T-helper 1 cell treated with Interleukin-12 subunit alpha and Interleukin-12 subunit beta and Interleukin-4 antibody, amounts not matched to agents 30 μg/mL and 1 μg/mL, for 36 hours (primary cell): ENCODE results near the gene ADA.
A peak's percentile ranks its signal among the peaks of the same experiment; 100 is the strongest.

ENCODE experiments used
- H3K27ac Mint-ChIP-seq: one replicate; pipeline ENCODE4 v1.8.0; 2021; ENCODE audit warnings: mild to moderate bottlenecking, mixed read lengths
- H3K27me3 Mint-ChIP-seq: one replicate; pipeline ENCODE4 v1.8.0; 2021; ENCODE audit warnings: low read depth, mixed read lengths
- H3K36me3 Mint-ChIP-seq: one replicate; pipeline ENCODE4 v1.8.0; 2021; ENCODE audit warnings: low read depth, mixed read lengths
- H3K4me1 Mint-ChIP-seq: one replicate; pipeline ENCODE4 v1.8.0; 2021; ENCODE audit warnings: low read depth, mixed read lengths
- H3K4me3 Mint-ChIP-seq: one replicate; pipeline ENCODE4 v1.8.0; 2021; ENCODE audit warnings: mild to moderate bottlenecking, moderate library complexity, mixed read lengths
- H3K9me3 Mint-ChIP-seq: one replicate; pipeline ENCODE4 v1.8.0; 2021; ENCODE audit warnings: mixed read lengths

ADA gene

DNA sequence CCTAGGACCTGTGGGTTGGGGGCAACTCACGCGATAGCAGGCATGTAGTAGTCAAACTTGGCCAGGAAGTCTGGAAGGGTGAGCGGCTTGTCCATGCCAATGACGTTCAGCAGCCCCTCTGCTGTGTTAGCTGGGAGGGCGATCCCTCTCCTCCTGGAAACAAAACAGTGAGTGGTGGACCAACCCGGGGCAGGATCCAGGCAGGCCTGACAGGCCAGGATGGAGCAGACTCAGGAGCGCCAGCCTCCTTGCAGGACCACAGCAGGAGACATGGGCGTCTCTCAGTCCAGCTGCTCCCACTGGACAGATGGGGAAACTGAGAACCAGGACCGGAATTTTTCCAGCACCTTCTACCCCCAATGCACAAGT is 22.5 kb downstream of the ADA start:
- no peak overlapping the region for H3K27ac Mint-ChIP-seq
- peaks cover 42% of the 10 kb centered on the region for H3K36me3 Mint-ChIP-seq

DNA sequence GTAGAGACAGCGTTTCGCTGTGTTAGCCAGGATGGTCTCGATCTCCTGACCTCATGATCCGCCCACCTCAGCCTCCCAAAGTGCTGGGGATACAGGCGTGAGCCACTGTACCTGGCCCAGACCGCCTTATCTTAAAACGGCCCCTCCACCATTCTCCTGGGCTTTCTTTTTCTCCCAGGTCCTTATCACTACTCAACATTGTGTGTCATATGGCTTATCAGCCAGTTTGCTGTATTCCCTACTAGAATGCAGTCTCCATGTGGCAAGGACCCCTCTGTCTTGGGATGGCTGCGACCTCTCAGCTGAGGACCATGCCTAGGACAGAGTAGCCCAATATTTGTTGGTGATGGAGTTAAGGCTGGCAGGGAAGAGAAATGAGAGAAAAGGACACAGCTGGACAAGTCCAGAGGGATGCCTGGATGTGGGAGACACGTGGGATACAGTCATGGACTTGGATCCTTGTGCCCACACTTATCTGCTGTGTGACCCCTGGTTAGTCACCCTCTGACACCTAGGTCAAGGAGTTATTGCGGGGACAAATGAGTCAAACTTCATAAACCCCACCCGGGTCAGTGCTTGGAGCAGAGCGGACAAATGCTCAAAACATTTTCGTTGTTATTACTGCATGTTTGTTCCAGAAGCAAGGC is 24.0 kb downstream of the ADA start:
- H3K27me3 Mint-ChIP-seq: no peaks in the 10 kb centered on the region
- H3K36me3 Mint-ChIP-seq: peaks cover 52% of the 10 kb centered on the region
- H3K27ac Mint-ChIP-seq: no peak overlapping the region
- H3K4me1 Mint-ChIP-seq: peaks cover 6% of the 10 kb centered on the region
- no peak overlapping the region for H3K4me3 Mint-ChIP-seq
- peaks cover 9% of the 10 kb centered on the region for H3K9me3 Mint-ChIP-seq

More for the DNA sequence above, 22.5 kb downstream of the ADA start:
- no peak overlapping the region for H3K4me3 Mint-ChIP-seq
- H3K9me3 Mint-ChIP-seq: no peaks in the 10 kb centered on the region
- H3K4me1 Mint-ChIP-seq: peaks cover 6% of the 10 kb centered on the region
- no peaks in the 10 kb centered on the region for H3K27me3 Mint-ChIP-seq

DNA sequence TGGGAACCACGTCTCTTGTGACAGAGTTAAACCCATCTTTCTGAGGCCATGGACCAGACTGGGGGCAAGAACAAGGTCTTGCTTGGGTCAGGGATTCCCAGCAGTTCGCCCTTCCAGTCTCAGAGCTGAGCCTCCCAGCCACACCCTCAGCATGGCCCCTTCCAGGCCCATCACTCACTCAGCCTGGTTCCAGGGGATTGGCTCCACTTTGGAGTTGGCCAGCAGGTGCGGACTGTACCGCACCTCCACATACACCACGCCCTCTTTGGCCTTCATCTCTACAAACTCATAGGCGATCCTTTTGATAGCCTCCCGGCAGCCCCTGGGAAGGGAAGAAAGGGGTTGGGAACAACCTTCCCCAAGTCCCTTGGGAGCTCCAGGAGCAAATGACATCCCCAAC is 25.2 kb downstream of the ADA start:
- peak overlapping the region; percentile 11 for H3K27ac Mint-ChIP-seq

DNA sequence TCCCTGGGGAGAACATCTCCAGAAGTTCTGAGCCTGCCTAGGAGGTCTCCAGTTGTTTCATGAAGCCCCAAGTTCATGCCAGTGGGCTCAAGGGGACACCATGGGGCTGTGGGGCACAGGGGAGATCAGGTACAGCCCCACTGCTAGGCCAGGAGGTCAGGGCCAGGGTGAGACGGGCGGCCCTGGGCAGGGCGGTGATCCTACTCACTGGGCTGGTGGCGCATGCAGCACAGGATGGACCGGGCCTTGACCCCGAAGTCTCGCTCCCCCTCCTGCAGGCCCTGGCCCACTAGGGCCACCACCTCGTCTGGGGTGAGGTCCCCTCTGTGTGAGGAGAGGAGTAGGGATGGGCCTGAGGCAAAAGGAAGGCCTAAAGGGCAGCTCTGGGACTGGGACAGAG is 26.1 kb downstream of the ADA start:
- Mint-ChIP-seq H3K9me3 (peaks cover 9% of the 10 kb centered on the region), H3K4me1 (peaks cover 6% of the 10 kb centered on the region), H3K36me3 (peaks cover 64% of the 10 kb centered on the region), H3K27ac (peak overlapping the region; percentile 68), H3K4me3 (no peak overlapping the region), H3K27me3 (no peaks in the 10 kb centered on the region)

More for the DNA sequence above, 25.2 kb downstream of the ADA start:
- H3K4me1 Mint-ChIP-seq: peaks cover 6% of the 10 kb centered on the region
- no peak overlapping the region for H3K4me3 Mint-ChIP-seq
- H3K27me3 Mint-ChIP-seq: no peaks in the 10 kb centered on the region
- H3K9me3 Mint-ChIP-seq: peaks cover 9% of the 10 kb centered on the region
- H3K36me3 Mint-ChIP-seq: peaks cover 59% of the 10 kb centered on the region

DNA sequence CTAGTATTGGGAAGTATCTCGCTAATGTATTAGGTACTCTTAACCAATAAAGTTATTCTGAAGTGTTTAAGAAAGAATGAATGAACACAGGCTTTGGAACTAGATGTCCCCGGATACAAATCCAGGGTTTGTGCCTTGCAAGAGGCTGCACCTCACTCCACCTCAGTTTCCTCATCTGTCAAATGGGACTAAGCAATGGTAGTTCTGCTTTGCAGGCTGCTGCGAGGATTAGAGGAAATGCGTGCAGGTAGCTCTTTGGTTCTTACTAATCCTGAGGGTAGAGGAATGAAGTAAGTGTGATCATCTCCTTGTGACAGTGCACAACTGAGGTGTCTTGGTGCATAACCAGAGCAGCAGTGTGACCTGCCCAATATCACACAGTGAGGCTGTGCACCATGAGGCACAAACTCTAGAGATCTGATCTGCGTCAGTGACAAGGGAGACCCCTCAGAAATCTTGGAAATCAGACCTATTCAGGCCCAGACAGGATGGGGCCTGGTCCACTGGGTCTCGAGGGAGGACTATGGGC is 26.7 kb downstream of the ADA start:
- Mint-ChIP-seq H3K27ac (peak overlapping the region; percentile 68), H3K27me3 (no peaks in the 10 kb centered on the region), H3K36me3 (peaks cover 67% of the 10 kb centered on the region), H3K4me1 (peaks cover 6% of the 10 kb centered on the region), H3K9me3 (peaks cover 9% of the 10 kb centered on the region), H3K4me3 (no peak overlapping the region)

DNA sequence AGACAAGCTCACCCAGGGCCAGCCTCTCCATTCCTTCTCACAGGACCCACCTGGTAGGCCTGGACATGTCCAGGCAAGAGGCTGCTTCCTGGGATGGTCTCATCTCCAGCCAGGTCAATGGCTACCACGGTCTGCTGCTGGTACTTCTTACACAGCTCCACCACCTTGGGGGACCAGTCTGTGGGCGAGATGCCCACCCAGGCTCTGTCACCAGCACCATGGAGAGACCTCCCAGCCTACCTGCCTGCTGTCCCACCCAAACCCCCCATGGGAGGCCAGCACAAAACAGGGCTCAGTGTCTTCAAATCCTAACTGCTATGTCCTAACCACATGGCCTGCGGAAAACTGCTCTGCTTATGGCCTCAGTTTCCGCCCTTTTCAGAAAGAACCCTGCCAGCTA is 27.3 kb downstream of the ADA start:
- Mint-ChIP-seq H3K27me3 (no peaks in the 10 kb centered on the region), H3K4me1 (peaks cover 10% of the 10 kb centered on the region), H3K27ac (no peak overlapping the region), H3K9me3 (peaks cover 9% of the 10 kb centered on the region), H3K36me3 (peaks cover 74% of the 10 kb centered on the region), H3K4me3 (no peak overlapping the region)

DNA sequence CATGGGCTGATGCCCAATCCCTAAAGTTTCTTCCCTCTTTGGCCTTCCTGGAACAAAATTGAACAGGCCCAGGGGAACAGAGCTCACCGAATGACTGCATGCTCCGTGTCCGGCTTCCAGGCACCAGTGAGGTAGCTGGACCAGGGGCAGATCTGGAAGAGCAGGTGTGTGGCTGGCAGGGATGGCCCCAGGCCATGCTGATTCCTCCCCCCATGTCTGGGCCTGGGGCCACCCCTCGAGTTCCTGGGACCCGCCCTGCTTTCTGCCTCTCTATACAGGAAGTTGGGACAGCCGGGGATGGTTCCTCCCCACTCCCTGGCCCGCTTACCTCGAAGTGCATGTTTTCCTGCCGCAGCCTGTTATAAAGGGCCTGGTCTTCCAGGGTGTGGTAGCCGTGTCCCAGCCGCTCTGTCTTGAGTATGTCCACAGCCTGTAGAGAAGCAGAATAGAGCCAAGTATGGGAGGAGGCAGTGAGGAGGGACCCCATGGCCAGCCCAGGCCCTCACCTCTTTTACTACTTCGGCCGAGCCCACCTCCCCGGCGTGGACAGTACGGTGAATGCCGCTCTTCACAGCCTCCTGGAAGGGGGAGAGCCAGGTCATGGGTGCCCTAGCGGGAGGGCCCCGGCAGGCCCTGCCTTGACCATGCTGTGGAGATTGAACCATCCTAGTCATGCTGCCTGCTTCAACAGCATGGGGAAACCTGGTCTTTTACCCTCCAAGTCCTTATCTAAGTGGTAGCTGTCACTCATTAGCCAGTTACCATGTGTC is 28.8 kb downstream of the ADA start:
- Mint-ChIP-seq H3K4me3 (no peak overlapping the region), H3K9me3 (peaks cover 9% of the 10 kb centered on the region), H3K27me3 (no peaks in the 10 kb centered on the region), H3K27ac (no peak overlapping the region), H3K4me1 (peaks cover 19% of the 10 kb centered on the region), H3K36me3 (peaks cover 76% of the 10 kb centered on the region)

DNA sequence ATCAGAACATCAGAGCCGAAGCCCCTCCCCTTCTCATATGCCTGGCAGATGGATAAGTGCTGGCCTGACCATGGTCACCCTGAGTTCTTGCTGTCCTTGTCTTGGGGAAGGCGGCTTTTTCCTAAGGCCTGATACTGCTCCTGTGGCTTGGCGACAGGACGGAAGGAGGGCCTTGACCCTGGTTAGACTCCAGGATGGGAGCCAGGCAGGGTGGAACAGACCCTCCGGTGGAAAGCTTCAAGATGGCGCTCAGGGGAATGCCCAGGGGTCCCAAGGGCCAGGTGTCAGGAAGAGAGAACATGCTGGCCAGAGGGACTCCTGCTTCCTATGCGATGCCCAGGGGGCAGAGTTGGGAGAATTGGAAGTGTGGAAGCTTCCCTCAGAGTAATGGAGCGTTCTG is 29.6 kb downstream of the ADA start:
- H3K9me3 Mint-ChIP-seq: peaks cover 9% of the 10 kb centered on the region
- H3K4me1 Mint-ChIP-seq: peaks cover 18% of the 10 kb centered on the region
- no peak overlapping the region for H3K27ac Mint-ChIP-seq
- H3K4me3 Mint-ChIP-seq: no peak overlapping the region
- peaks cover 69% of the 10 kb centered on the region for H3K36me3 Mint-ChIP-seq
- H3K27me3 Mint-ChIP-seq: no peaks in the 10 kb centered on the region

DNA sequence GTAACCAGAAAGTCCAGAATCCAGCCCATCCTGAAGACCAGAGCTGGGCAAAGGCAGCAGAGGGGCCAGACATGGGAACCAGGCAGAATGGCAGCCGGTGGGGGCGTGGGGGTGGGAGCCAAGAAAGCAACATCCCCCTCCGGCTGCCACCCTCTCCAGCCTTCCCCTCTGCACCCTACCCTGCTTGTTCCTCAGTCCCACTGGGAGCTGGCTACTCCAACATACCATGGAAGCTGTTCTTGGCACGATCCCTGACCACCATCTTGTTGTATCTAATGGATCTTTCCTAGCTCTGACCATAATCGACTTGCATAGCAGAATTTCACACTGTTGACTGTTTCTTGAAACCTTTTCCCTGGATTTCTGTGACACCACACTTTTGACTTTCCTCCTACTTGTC is 30.2 kb downstream of the ADA start:
- H3K27ac Mint-ChIP-seq: no peak overlapping the region
- H3K4me3 Mint-ChIP-seq: no peak overlapping the region
- peaks cover 16% of the 10 kb centered on the region for H3K4me1 Mint-ChIP-seq
- H3K36me3 Mint-ChIP-seq: peaks cover 64% of the 10 kb centered on the region
- H3K9me3 Mint-ChIP-seq: peaks cover 9% of the 10 kb centered on the region
- H3K27me3 Mint-ChIP-seq: no peaks in the 10 kb centered on the region

DNA sequence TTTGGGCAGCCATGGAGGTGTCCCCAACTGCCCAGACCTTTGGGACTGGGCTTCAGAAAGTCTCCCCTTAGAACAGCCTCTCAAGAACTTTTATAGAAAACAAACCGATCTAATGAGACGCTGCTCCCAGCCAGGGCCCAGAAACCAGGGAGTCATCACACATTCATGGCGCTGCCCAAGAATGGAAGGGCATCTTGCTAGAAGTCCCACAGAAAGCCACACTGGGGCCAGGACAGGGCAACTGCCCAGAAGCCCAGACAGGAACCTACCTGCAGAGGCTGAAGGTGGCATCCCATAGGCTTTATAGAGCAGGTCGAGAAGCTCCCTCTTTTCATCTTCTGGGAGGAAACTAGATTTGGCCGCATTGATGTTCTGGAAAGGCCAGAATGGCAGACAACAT is 31.5 kb downstream of the ADA start:
- H3K36me3 Mint-ChIP-seq: peaks cover 69% of the 10 kb centered on the region
- peaks cover 9% of the 10 kb centered on the region for H3K9me3 Mint-ChIP-seq
- no peak overlapping the region for H3K4me3 Mint-ChIP-seq
- H3K27ac Mint-ChIP-seq: no peak overlapping the region
- no peaks in the 10 kb centered on the region for H3K27me3 Mint-ChIP-seq
- H3K4me1 Mint-ChIP-seq: peaks cover 29% of the 10 kb centered on the region

DNA sequence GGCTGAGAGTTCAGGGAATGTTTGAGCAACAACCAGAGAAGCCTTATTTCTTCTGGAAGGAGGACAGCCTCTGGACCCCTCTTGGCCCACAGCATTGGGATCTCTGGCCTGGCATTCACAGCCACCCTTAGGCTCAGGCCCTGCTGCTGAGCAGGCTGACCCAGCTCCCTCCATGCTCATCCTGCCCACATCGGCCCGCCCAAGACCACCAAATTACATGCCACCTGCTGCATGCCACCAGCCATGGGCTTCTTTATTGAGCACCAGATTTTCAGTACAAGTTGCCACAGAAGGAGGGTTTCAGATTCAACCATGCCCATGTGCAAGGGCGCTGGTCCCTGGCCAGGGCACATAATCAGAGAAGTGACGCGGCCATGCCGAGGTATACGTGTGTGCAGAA is 32.2 kb downstream of the ADA start:
- Mint-ChIP-seq H3K4me3 (no peak overlapping the region), H3K27ac (peak overlapping the region; percentile 9)

DNA sequence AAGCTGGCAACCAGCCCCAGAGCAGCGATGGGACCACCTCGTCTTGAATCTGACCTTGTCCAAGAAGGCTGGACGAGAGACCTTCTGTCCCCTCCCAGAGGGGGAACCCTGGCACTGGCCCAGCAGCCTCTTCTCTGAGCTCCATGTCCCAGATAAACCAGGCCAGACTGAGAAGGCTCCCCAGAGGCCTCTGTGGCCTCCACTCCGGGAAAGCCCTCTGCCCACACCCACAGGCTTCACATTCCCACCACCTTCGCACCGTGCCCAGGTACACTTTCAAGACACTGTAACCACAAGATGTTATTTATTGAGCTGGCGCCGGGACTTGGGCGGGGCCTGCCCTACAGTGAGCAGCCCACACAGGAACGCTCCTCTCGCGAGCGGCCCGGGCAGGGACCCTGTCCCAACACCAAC is 33.2 kb downstream of the ADA start:
- H3K4me1 Mint-ChIP-seq: peaks cover 28% of the 10 kb centered on the region
- no peaks in the 10 kb centered on the region for H3K27me3 Mint-ChIP-seq
- peak overlapping the region; percentile 41 for H3K27ac Mint-ChIP-seq
- peaks cover 4% of the 10 kb centered on the region for H3K9me3 Mint-ChIP-seq
- peaks cover 62% of the 10 kb centered on the region for H3K36me3 Mint-ChIP-seq
- no peak overlapping the region for H3K4me3 Mint-ChIP-seq

More for the DNA sequence above, 32.2 kb downstream of the ADA start:
- Mint-ChIP-seq H3K9me3 (peaks cover 9% of the 10 kb centered on the region), H3K4me1 (peaks cover 28% of the 10 kb centered on the region), H3K27me3 (no peaks in the 10 kb centered on the region), H3K36me3 (peaks cover 65% of the 10 kb centered on the region)

DNA sequence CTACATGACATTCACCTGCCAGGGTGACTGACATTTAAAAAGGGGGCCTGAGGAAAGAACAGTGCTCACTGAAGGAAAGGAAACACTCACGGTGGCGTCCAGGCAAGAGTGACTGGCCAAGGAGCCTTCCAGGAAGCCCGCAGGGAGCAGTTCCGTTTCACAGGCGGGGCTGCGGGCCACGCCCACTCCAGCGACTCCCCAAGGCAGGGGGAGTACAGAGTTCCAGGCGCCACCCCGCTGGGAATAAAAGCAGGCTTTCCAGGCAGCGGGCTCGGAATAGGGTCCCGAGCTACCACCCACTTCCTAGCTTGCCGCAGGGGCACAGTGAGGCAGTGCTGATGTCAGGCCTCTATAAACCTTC is 34.9 kb downstream of the ADA start:
- peaks cover 31% of the 10 kb centered on the region for H3K4me1 Mint-ChIP-seq
- peaks cover 45% of the 10 kb centered on the region for H3K36me3 Mint-ChIP-seq
- H3K27me3 Mint-ChIP-seq: no peaks in the 10 kb centered on the region
- H3K4me3 Mint-ChIP-seq: no peak overlapping the region
- peak overlapping the region; percentile 11 for H3K27ac Mint-ChIP-seq
- H3K9me3 Mint-ChIP-seq: no peaks in the 10 kb centered on the region

DNA sequence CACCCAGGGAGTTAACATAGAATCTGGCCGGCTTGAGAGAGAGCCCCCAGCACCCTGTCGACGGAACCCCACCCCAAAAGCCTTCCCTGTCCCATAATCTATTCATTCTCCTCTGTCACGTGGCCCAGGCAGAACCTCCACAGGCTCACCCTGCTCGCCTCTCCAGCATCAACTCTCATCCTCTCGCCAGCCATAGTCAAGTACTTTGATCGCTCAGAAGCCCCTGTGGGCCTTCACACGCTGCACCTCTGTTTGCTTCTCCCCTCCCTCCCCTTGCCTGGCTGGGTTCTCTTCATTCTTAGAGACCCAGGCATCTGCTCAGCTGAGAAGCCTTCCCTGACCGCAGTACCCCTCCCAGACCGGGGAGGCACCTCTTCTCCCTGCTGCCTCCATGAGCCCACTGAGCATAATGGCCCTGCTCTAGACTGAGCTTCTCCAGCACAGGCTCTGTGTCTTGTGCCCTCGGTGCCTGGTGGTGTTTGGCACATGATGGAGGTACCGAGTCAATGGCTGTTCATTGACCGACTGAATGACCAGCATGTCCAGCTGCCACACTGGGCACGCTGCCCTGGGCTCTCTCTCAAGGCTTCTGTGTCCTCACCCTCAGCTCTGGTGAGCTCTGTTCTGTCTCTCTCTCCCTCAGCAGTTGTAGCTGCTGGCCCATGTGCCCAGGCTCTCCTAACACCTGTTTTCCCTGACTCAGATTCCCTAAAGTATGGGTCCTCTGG is 35.5 kb downstream of the ADA start:
- H3K4me3 Mint-ChIP-seq: no peak overlapping the region

More for the DNA sequence above, 35.5 kb downstream of the ADA start:
- Mint-ChIP-seq H3K36me3 (peaks cover 41% of the 10 kb centered on the region), H3K27ac (peak overlapping the region; percentile 75), H3K9me3 (no peaks in the 10 kb centered on the region), H3K27me3 (no peaks in the 10 kb centered on the region), H3K4me1 (peaks cover 33% of the 10 kb centered on the region)
